Right hindlimb (tissue), 1 donor: ENCODE measurements around the gene RNF224.
A peak's percentile ranks its signal among the peaks of the same experiment; 100 is the strongest.

ENCODE experiments used
- DNase-seq: peaks from one replicate; pipeline ENCODE4 v3.0.0-alpha.2; 2018

RNF224 gene

GRCh38 chr9:137254624-137255447 lies 27.5 kb downstream of the RNF224 start, which contains the start of gene NELFB:
TSS of gene NELFB (plus strand) at chr9:137255327.
- DNase-seq = peak; percentile 96

GRCh38 chr9:137255448-137256114 lies 28.3 kb downstream of the RNF224 start:
- DNase-seq = no peak

- DNase-seq = no peak
Observed at GRCh38 chr9:137256362-137256761, 29.1 kb downstream of the RNF224 start.

GRCh38 chr9:137256856-137257255 lies 29.6 kb downstream of the RNF224 start:
- no peak for DNase-seq

- DNase-seq = peak; percentile 45
Observed at GRCh38 chr9:137262173-137262908, 35.0 kb downstream of the RNF224 start.

GRCh38 chr9:137262909-137263285 lies 35.6 kb downstream of the RNF224 start:
- no peak for DNase-seq

- peak; percentile 15 for DNase-seq
Observed at GRCh38 chr9:137263506-137263905, 36.2 kb downstream of the RNF224 start.

- DNase-seq = no peak
Observed at GRCh38 chr9:137264067-137264466, 36.8 kb downstream of the RNF224 start.

- peak; percentile 14 for DNase-seq
Observed at GRCh38 chr9:137265496-137266161, 38.3 kb downstream of the RNF224 start.

- peak; percentile 20 for DNase-seq
Observed at GRCh38 chr9:137266162-137266527, 38.8 kb downstream of the RNF224 start.

- peak; percentile 16 for DNase-seq
Observed at GRCh38 chr9:137266585-137267453, 39.5 kb downstream of the RNF224 start.

- DNase-seq = peak; percentile 18
Observed at GRCh38 chr9:137267933-137268355, 40.6 kb downstream of the RNF224 start.

- DNase-seq = no peak
Observed at GRCh38 chr9:137268538-137269201, 41.4 kb downstream of the RNF224 start.

GRCh38 chr9:137269231-137269772 lies 42.0 kb downstream of the RNF224 start:
- DNase-seq = peak; percentile 24

GRCh38 chr9:137270929-137271695 lies 43.8 kb downstream of the RNF224 start:
- DNase-seq = peak; percentile 26

GRCh38 chr9:137271696-137272076 lies 44.4 kb downstream of the RNF224 start:
- DNase-seq = no peak

GRCh38 chr9:137272241-137273094 lies 45.2 kb downstream of the RNF224 start:
- peak; percentile 19 for DNase-seq

- peak; percentile 20 for DNase-seq
Observed at GRCh38 chr9:137273095-137273490, 45.8 kb downstream of the RNF224 start.

GRCh38 chr9:137273611-137274320 lies 46.5 kb downstream of the RNF224 start:
- peak; percentile 18 for DNase-seq
